MM.1S (cell line): Measurements from ENCODE around the gene CLPTM1L.

Source experiments
- DNase-seq: peaks from one replicate; pipeline ENCODE4 v3.0.0-alpha.2; 2015
- H2AFZ ChIP-seq: fragments of 300-600 bp; sonication (generic); 2 replicates; pipeline ENCODE4 v1.6.0; 2016; ENCODE audit warnings: antibody characterized with exemption, low read length
- H3F3A ChIP-seq: fragments of 300-600 bp; sonication (generic); 2 replicates; pipeline ENCODE4 v1.6.1; 2016; ENCODE audit warnings: mild to moderate bottlenecking, antibody characterized with exemption, low read length, moderate library complexity, mixed read lengths; ENCODE audit not compliant: insufficient read depth
- H3K27ac ChIP-seq: fragments of 300-600 bp; sonication (generic); 2 replicates; pipeline ENCODE4 v1.5.1; 2016; ENCODE audit warnings: mild to moderate bottlenecking, low read length
- H3K27me3 ChIP-seq: fragments of 300-600 bp; sonication (generic); replicated peaks from 2 replicates; pipeline ENCODE4 v1.6.0; 2016; ENCODE audit warnings: low read length; ENCODE audit not compliant: insufficient read depth
- H3K36me3 ChIP-seq: fragments of 300-600 bp; sonication (generic); replicated peaks from 2 replicates; pipeline ENCODE4 v1.6.1; 2016; ENCODE audit warnings: mild to moderate bottlenecking, low read length, mixed read lengths; ENCODE audit not compliant: insufficient read depth
- H3K4me1 ChIP-seq: fragments of 300-600 bp; sonication (generic); 2 replicates; pipeline ENCODE4 v1.6.1; 2016; ENCODE audit warnings: low read length, mixed read lengths
- H3K4me2 ChIP-seq: fragments of 300-600 bp; sonication (generic); 2 replicates; pipeline ENCODE4 v1.6.0; 2016; ENCODE audit warnings: low read depth, low read length
- H3K4me3 ChIP-seq: fragments of 300-600 bp; sonication (generic); 2 replicates; pipeline ENCODE4 v1.5.1; 2016; ENCODE audit warnings: low read length, mixed read lengths
- H3K79me2 ChIP-seq: fragments of 300-600 bp; sonication (generic); 2 replicates; pipeline ENCODE4 v1.6.1; 2016; ENCODE audit warnings: mixed run types, low read length, mixed read lengths
- H3K9ac ChIP-seq: fragments of 300-600 bp; sonication (generic); 2 replicates; pipeline ENCODE4 v1.6.1; 2016; ENCODE audit warnings: low read length, mixed read lengths
- H3K9me2 ChIP-seq: fragments of 300-600 bp; sonication (generic); replicated peaks from 2 replicates; pipeline ENCODE4 v1.6.1; 2016; ENCODE audit warnings: mild to moderate bottlenecking, low read length, mixed read lengths; ENCODE audit not compliant: insufficient read depth
- H3K9me3 ChIP-seq: fragments of 300-600 bp; sonication (generic); replicated peaks from 2 replicates; pipeline ENCODE4 v1.6.1; 2016; ENCODE audit warnings: mild to moderate bottlenecking, low read length, mixed read lengths; ENCODE audit not compliant: insufficient read depth
- H4K20me1 ChIP-seq: fragments of 300-600 bp; sonication (generic); 2 replicates; pipeline ENCODE4 v1.6.1; 2016; ENCODE audit warnings: mild to moderate bottlenecking, low read length, moderate library complexity, mixed read lengths; ENCODE audit not compliant: insufficient read depth
- CTCF ChIP-seq: fragments of 300-600 bp; sonication (generic); IDR thresholded peaks from 2 replicates; pipeline ENCODE4 v1.5.1; 2016; ENCODE audit warnings: antibody characterized with exemption, low read length, mixed read lengths
- EZH2 ChIP-seq: fragments of 300-600 bp; sonication (generic); optimal IDR thresholded peaks from 2 replicates; pipeline ENCODE3; 2017; ENCODE audit warnings: low read depth, mild to moderate bottlenecking, antibody characterized with exemption, low read length, mixed read lengths
- EZH2phosphoT487 ChIP-seq: fragments of 300-600 bp; sonication (generic); IDR thresholded peaks from 2 replicates; pipeline ENCODE4 v1.6.1; 2018; ENCODE audit warnings: antibody characterized with exemption, low read length

The CLPTM1L gene

GRCh38 chr5:1351156-1351555 lies 6.3 kb upstream of the CLPTM1L start:
- no peak overlapping the region for H3K9ac ChIP-seq
- H3K27ac ChIP-seq, result no peak overlapping the region
- H3K27me3 ChIP-seq, result no peaks in the 10 kb centered on the region
- peaks cover 3% of the 10 kb centered on the region; the same call in 1 of the 2 replicates for H3K79me2 ChIP-seq
- H4K20me1 ChIP-seq, result no peaks in the 10 kb centered on the region
- H2AFZ ChIP-seq, result no peak overlapping the region
- H3K4me2 ChIP-seq, result no peak overlapping the region
- no peaks in the 10 kb centered on the region for H3K36me3 ChIP-seq
- TF ChIP-seq EZH2 (no peak), CTCF (no peak), EZH2phosphoT487 (no peak)
- no peaks in the 10 kb centered on the region for H3F3A ChIP-seq
- no peak for DNase-seq
- no peaks in the 10 kb centered on the region for H3K9me2 ChIP-seq
- 0 out of 2 replicates have a peak, but pooled peaks cover 1% of the 10 kb centered on the region for H3K4me1 ChIP-seq
- H3K4me3 ChIP-seq, result no peak overlapping the region
- no peaks in the 10 kb centered on the region for H3K9me3 ChIP-seq

GRCh38 chr5:1349246-1349645 lies 4.3 kb upstream of the CLPTM1L start:
- H2AFZ ChIP-seq, result no peak overlapping the region
- no peak overlapping the region for H3K27ac ChIP-seq
- H3K9me2 ChIP-seq, result no peaks in the 10 kb centered on the region
- H3K4me2 ChIP-seq, result no peak overlapping the region
- no peak overlapping the region for H3K9ac ChIP-seq
- peaks cover 18% of the 10 kb centered on the region for H3K79me2 ChIP-seq
- no peak for DNase-seq
- peaks cover 1% of the 10 kb centered on the region for H3F3A ChIP-seq
- H3K4me3 ChIP-seq, result no peak overlapping the region
- H3K36me3 ChIP-seq, result no peaks in the 10 kb centered on the region
- peaks cover 8% of the 10 kb centered on the region; the same call in 1 of the 2 replicates for H3K4me1 ChIP-seq
- H3K27me3 ChIP-seq, result no peaks in the 10 kb centered on the region
- H4K20me1 ChIP-seq, result no peaks in the 10 kb centered on the region
- no peak for TF ChIP-seq EZH2
- no peak for TF ChIP-seq EZH2phosphoT487
- no peak for TF ChIP-seq CTCF
- no peaks in the 10 kb centered on the region for H3K9me3 ChIP-seq

- H3K27me3 ChIP-seq, result no peaks in the 10 kb centered on the region
- no peak overlapping the region for H3K27ac ChIP-seq
- H3K9me3 ChIP-seq, result no peaks in the 10 kb centered on the region
- TF ChIP-seq EZH2phosphoT487 (no peak), CTCF (no peak), EZH2 (no peak)
- no peaks in the 10 kb centered on the region for H4K20me1 ChIP-seq
- no peak overlapping the region for H3K4me2 ChIP-seq
- no peaks in the 10 kb centered on the region; the same call in 1 of the 2 replicates for H3K36me3 ChIP-seq
- H3K79me2 ChIP-seq, result peaks cover 21% of the 10 kb centered on the region
- H2AFZ ChIP-seq, result no peak overlapping the region
- H3K9ac ChIP-seq, result no peak overlapping the region
- no peak overlapping the region for H3K4me3 ChIP-seq
- H3K4me1 ChIP-seq, result peaks cover 8% of the 10 kb centered on the region; the same call in 1 of the 2 replicates
- no peak for DNase-seq
- H3K9me2 ChIP-seq, result no peaks in the 10 kb centered on the region
- H3F3A ChIP-seq, result peaks cover 4% of the 10 kb centered on the region
These were observed 4.0 kb upstream of the CLPTM1L start for GRCh38 chr5:1348986-1349245.
